Measurements from ENCODE around the gene UMAD1. TPM values are rescaled to one million over a fixed set of nuclear protein-coding genes. Genes with fewer than 3 reads are reported as not detected.

Gene UMAD1
- total and polyA plus RNA-seq, 2 donors from 2014 or later = 18.0 to 20.3 TPM

GRCh38 chr7:7843972-7844371 lies 203.4 kb downstream of the UMAD1 start:
- intact Hi-C loops (cut with DNase I) = no loop called here
- Histone ChIP-seq H3K36me3 (ENCODE audit: control insufficient read depth in 2 of 3, insufficient read depth in 3 of 3, low read length in 3 of 3) (no peaks in the 10 kb centered on the region), H3K4me3 (ENCODE audit: low read length in 3 of 3) (no peak overlapping the region), H3K27me3 (ENCODE audit: control insufficient read depth, insufficient read depth, low read length) (no peaks in the 10 kb centered on the region), H3K9me3 (ENCODE audit: control insufficient read depth in 2 of 3, insufficient read depth in 1 of 3, low read length in 3 of 3) (no peaks in the 10 kb centered on the region), H3K4me1 (ENCODE audit: control insufficient read depth in 2 of 3, insufficient read depth in 2 of 3, low read depth in 1 of 3, low read length in 3 of 3) (no peaks in the 10 kb centered on the region), H3K9ac (ENCODE audit: low read length in 3 of 3) (no peak overlapping the region), H3K27ac (ENCODE audit: low read depth in 2 of 2, low read length in 2 of 2) (no peak overlapping the region)
- FAIRE-seq (no peak), DNase-seq (no peak)
- no peak for TF ChIP-seq CTCF (IDR thresholded peaks at IDR 0.05; ENCODE audit: borderline replicate concordance, extremely low read depth, insufficient read depth)

GRCh38 chr7:7848246-7848645 lies 207.7 kb downstream of the UMAD1 start:
- no peaks in the 10 kb centered on the region for H3K27me3 ChIP-seq (ENCODE audit: control insufficient read depth, insufficient read depth, low read length)
- no peaks in the 10 kb centered on the region for H3K9me3 ChIP-seq (ENCODE audit: control insufficient read depth in 2 of 3, insufficient read depth in 1 of 3, low read length in 3 of 3)
- no peak overlapping the region for H3K27ac ChIP-seq (ENCODE audit: low read depth in 2 of 2, low read length in 2 of 2)
- no peak for FAIRE-seq
- H3K36me3 ChIP-seq (ENCODE audit: control insufficient read depth in 2 of 3, insufficient read depth in 3 of 3, low read length in 3 of 3) = no peaks in the 10 kb centered on the region
- TF ChIP-seq CTCF (IDR thresholded peaks at IDR 0.05; ENCODE audit: borderline replicate concordance, extremely low read depth, insufficient read depth) = no peak
- intact Hi-C loops (cut with DNase I) = no loop called here
- no peak for DNase-seq
- no peak overlapping the region for H3K9ac ChIP-seq (ENCODE audit: low read length in 3 of 3)
- no peak overlapping the region for H3K4me3 ChIP-seq (ENCODE audit: low read length in 3 of 3)
- H3K4me1 ChIP-seq (ENCODE audit: control insufficient read depth in 2 of 3, insufficient read depth in 2 of 3, low read depth in 1 of 3, low read length in 3 of 3) = no peaks in the 10 kb centered on the region

- Histone ChIP-seq H3K36me3 (ENCODE audit: control insufficient read depth in 2 of 3, insufficient read depth in 3 of 3, low read length in 3 of 3) (no peaks in the 10 kb centered on the region), H3K9me3 (ENCODE audit: control insufficient read depth in 2 of 3, insufficient read depth in 1 of 3, low read length in 3 of 3) (no peaks in the 10 kb centered on the region), H3K4me1 (ENCODE audit: control insufficient read depth in 2 of 3, insufficient read depth in 2 of 3, low read depth in 1 of 3, low read length in 3 of 3) (no peaks in the 10 kb centered on the region), H3K27ac (ENCODE audit: low read depth in 2 of 2, low read length in 2 of 2) (no peak overlapping the region), H3K27me3 (ENCODE audit: control insufficient read depth, insufficient read depth, low read length) (no peaks in the 10 kb centered on the region), H3K9ac (ENCODE audit: low read length in 3 of 3) (no peak overlapping the region), H3K4me3 (ENCODE audit: low read length in 3 of 3) (no peak overlapping the region)
- intact Hi-C loops (cut with DNase I) = no loop called here
- TF ChIP-seq CTCF (IDR thresholded peaks at IDR 0.05; ENCODE audit: borderline replicate concordance, extremely low read depth, insufficient read depth) = no peak
- DNase-seq = no peak
- FAIRE-seq = no peak
Measured at GRCh38 chr7:7848892-7849291, 208.3 kb downstream of the UMAD1 start.

- no peak for FAIRE-seq
Measured at GRCh38 chr7:7850150-7850549, 209.6 kb downstream of the UMAD1 start.

More at GRCh38 chr7:7850150-7850549, 209.6 kb downstream of the UMAD1 start:
- H3K9me3 ChIP-seq (ENCODE audit: control insufficient read depth in 2 of 3, insufficient read depth in 1 of 3, low read length in 3 of 3) = peaks cover 0 to 5% (median 0%) of the 10 kb centered on the region in 3 donors
- no peak overlapping the region for H3K9ac ChIP-seq (ENCODE audit: low read length in 3 of 3)
- H3K4me1 ChIP-seq (ENCODE audit: control insufficient read depth in 2 of 3, insufficient read depth in 2 of 3, low read depth in 1 of 3, low read length in 3 of 3) = no peaks in the 10 kb centered on the region
- intact Hi-C loops (cut with DNase I) = no loop called here
- no peak for TF ChIP-seq CTCF (IDR thresholded peaks at IDR 0.05; ENCODE audit: borderline replicate concordance, extremely low read depth, insufficient read depth)
- DNase-seq = no peak
- no peak overlapping the region for H3K4me3 ChIP-seq (ENCODE audit: low read length in 3 of 3)
- no peak overlapping the region for H3K27ac ChIP-seq (ENCODE audit: low read depth in 2 of 2, low read length in 2 of 2)
- no peaks in the 10 kb centered on the region for H3K27me3 ChIP-seq (ENCODE audit: control insufficient read depth, insufficient read depth, low read length)
- no peaks in the 10 kb centered on the region for H3K36me3 ChIP-seq (ENCODE audit: control insufficient read depth in 2 of 3, insufficient read depth in 3 of 3, low read length in 3 of 3)
